ENCODE data around the gene PAN3.

DNA sequence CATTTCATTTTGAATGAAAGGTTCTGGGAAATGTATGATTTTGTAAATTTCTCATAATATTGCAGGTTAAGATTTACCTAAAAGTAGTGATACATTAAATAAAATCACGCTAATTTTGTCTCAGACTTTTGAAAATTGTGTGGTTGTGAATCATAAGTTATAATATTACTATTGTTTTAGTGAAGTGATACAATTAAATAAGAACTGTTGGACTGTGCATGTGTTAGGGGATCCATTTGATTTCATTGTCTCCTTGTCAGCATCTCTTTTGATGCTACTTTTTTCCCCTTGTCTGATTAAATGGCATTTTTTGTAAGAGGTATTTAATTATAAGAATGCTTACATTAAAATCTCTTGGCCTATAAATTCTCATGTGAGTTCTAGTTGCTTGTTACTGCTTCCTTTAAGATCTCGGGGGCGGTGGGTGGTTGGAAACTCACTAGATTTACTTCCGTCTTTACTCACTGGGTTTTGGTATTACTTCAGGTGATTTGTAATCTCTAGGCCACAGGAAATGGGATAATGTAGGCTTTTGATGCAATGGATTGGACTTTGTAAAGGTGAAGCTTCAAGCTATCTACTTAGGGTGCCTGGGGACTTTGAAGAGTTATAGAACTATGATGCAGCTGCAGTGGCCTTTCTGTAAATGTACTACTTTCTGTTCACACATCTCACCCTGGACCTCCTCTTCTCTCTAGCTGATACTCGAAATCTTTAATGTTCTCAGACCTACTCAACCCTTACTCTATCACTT lies 66.5 kb downstream of the PAN3 start:
- no peak for TF ChIP-seq EP300 (IDR thresholded peaks at IDR 0.05)
- TF ChIP-seq, protein P1, sequence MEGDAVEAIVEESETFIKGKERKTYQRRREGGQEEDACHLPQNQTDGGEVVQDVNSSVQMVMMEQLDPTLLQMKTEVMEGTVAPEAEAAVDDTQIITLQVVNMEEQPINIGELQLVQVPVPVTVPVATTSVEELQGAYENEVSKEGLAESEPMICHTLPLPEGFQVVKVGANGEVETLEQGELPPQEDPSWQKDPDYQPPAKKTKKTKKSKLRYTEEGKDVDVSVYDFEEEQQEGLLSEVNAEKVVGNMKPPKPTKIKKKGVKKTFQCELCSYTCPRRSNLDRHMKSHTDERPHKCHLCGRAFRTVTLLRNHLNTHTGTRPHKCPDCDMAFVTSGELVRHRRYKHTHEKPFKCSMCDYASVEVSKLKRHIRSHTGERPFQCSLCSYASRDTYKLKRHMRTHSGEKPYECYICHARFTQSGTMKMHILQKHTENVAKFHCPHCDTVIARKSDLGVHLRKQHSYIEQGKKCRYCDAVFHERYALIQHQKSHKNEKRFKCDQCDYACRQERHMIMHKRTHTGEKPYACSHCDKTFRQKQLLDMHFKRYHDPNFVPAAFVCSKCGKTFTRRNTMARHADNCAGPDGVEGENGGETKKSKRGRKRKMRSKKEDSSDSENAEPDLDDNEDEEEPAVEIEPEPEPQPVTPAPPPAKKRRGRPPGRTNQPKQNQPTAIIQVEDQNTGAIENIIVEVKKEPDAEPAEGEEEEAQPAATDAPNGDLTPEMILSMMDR (IDR thresholded peaks at IDR 0.05), result no peak
